Trophoblast cell (in vitro differentiated cells and primary cell): ENCODE data around the gene C9orf152.

Experiments
- DNase-seq, 2 donors: peaks; one replicate each; pipeline ENCODE4 v3.0.0-alpha.2; 2016
- H2AFZ ChIP-seq: 2 replicates; pipeline ENCODE4 v1.6.1; 2013; ENCODE audit warnings: low read length, moderate library complexity, mild to moderate bottlenecking; ENCODE audit not compliant: insufficient read depth, poor library complexity
- H2AK5ac ChIP-seq: 2 replicates; pipeline ENCODE4 v1.6.1; 2013; ENCODE audit warnings: mild to moderate bottlenecking, low read length
- H2BK120ac ChIP-seq: 2 replicates; pipeline ENCODE4 v1.6.1; 2013; ENCODE audit warnings: low read length, mild to moderate bottlenecking, moderate library complexity; ENCODE audit not compliant: insufficient read depth, poor library complexity
- H2BK12ac ChIP-seq: 2 replicates; pipeline ENCODE4 v1.6.1; 2013; ENCODE audit warnings: mild to moderate bottlenecking, low read length, moderate library complexity
- H2BK5ac ChIP-seq: 2 replicates; pipeline ENCODE4 v1.6.1; 2013; ENCODE audit warnings: low read length, low read depth, moderate library complexity, mild to moderate bottlenecking; ENCODE audit not compliant: poor library complexity
- H3K14ac ChIP-seq: 2 replicates; pipeline ENCODE4 v1.6.1; 2013; ENCODE audit warnings: mild to moderate bottlenecking, low read length
- H3K18ac ChIP-seq: 2 replicates; pipeline ENCODE4 v1.6.1; 2013; ENCODE audit warnings: mild to moderate bottlenecking, low read length
- H3K23ac ChIP-seq: 2 replicates; pipeline ENCODE4 v1.6.1; 2013; ENCODE audit warnings: low read length
- H3K27ac ChIP-seq: 2 replicates; pipeline ENCODE4 v1.5.1; 2013; ENCODE audit warnings: low read depth, mild to moderate bottlenecking, inconsistent platforms, low read length, moderate library complexity
- H3K27me3 ChIP-seq: 2 replicates; pipeline ENCODE4 v1.6.1; 2013; ENCODE audit warnings: inconsistent platforms, mild to moderate bottlenecking, low read length, moderate library complexity; ENCODE audit not compliant: insufficient read depth
- H3K36me3 ChIP-seq, 2 experiments: 1 replicate in 1 of 2; 2 replicates in 1 of 2; pipeline ENCODE4 v1.6.1; 2013; ENCODE audit warnings: low read length in 2 of 2, mild to moderate bottlenecking in 2 of 2, moderate library complexity in 1 of 2; ENCODE audit not compliant: insufficient read depth in 2 of 2, control insufficient read depth in 1 of 2
- H3K4ac ChIP-seq: 2 replicates; pipeline ENCODE4 v1.6.1; 2013; ENCODE audit warnings: low read depth, mild to moderate bottlenecking, low read length, moderate library complexity
- H3K4me1 ChIP-seq, 2 experiments: 1 replicate in 1 of 2; 2 replicates in 1 of 2; pipeline ENCODE4 v1.6.1; 2013; ENCODE audit warnings: low read length in 2 of 2, mild to moderate bottlenecking in 2 of 2, moderate library complexity in 1 of 2; ENCODE audit not compliant: insufficient read depth in 2 of 2, control insufficient read depth in 1 of 2
- H3K4me2 ChIP-seq: 2 replicates; pipeline ENCODE4 v1.6.1; 2013; ENCODE audit warnings: inconsistent platforms, mild to moderate bottlenecking, low read length, moderate library complexity
- H3K4me3 ChIP-seq: 2 replicates; pipeline ENCODE4 v1.5.1; 2013; ENCODE audit warnings: mild to moderate bottlenecking, low read depth, low read length, inconsistent platforms
- H3K79me1 ChIP-seq: one replicate; pipeline ENCODE4 v1.6.1; 2013; ENCODE audit warnings: low read length
- H3K79me2 ChIP-seq: 2 replicates; pipeline ENCODE4 v1.6.1; 2013; ENCODE audit warnings: low read length, mild to moderate bottlenecking; ENCODE audit not compliant: control insufficient read depth, insufficient read depth, poor library complexity
- H3K9ac ChIP-seq: 2 replicates; pipeline ENCODE4 v1.6.1; 2013; ENCODE audit warnings: mild to moderate bottlenecking, low read length
- H3K9me3 ChIP-seq: 2 replicates; pipeline ENCODE4 v1.6.1; 2013; ENCODE audit warnings: low read depth, mild to moderate bottlenecking, control low read depth, inconsistent platforms, low read length; ENCODE audit not compliant: insufficient read depth
- H4K12ac ChIP-seq: 2 replicates; pipeline ENCODE4 v1.6.1; 2013; ENCODE audit warnings: low read depth, mild to moderate bottlenecking, low read length, moderate library complexity
- H4K8ac ChIP-seq: 2 replicates; pipeline ENCODE4 v1.6.1; 2013; ENCODE audit warnings: low read depth, mild to moderate bottlenecking, low read length, moderate library complexity
- H4K91ac ChIP-seq: one replicate; pipeline ENCODE4 v1.6.1; 2013; ENCODE audit warnings: low read depth, mild to moderate bottlenecking, low read length, moderate library complexity
- WGBS: extraction: QIAGEN DNeasy Blood & Tissue Kit; methylation state at CpG from one replicate; pipeline ENCODE4 v1.1.7; 2013; ENCODE audit warnings: missing lambda C conversion rate; ENCODE audit not compliant: insufficient read length, insufficient coverage; ENCODE audit errors: extremely low coverage; 5-methylcytosine and 5-hydroxymethylcytosine counted together

Gene C9orf152

DNA sequence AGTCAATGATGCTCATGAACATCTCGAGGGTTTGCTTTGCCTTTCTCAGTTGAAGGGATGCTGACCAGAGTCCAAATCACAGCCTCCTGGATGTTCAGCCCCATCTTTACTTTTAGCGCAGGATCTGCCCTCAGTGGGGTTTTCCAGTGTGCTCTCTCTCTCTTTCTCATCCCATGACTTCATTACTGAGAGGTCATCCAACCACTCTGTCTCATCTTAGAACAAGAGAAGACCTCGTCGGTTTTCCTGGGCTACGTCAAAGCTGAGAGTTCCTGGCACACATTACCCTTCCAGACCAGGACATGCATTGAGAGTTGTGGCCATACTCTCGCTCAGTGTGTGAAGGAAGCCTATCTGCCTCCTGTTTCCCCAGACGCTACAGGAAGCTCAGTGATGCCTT, 47.3 kb downstream of the C9orf152 start:
- Histone ChIP-seq H2BK5ac (no peak overlapping the region), H3K18ac (no peak overlapping the region), H3K4me1 (peaks cover 0 to 2% of the 10 kb centered on the region in 2 experiments), H3K4me3 (no peak overlapping the region), H3K36me3 (peaks cover 5 to 15% of the 10 kb centered on the region in 2 experiments), H2BK120ac (no peak overlapping the region), H3K14ac (no peak overlapping the region), H3K4me2 (no peak overlapping the region), H3K4ac (no peak overlapping the region), H4K12ac (no peak overlapping the region), H3K79me2 (peaks cover 1% of the 10 kb centered on the region), H4K8ac (no peak overlapping the region), H3K23ac (no peak overlapping the region), H3K9ac (no peak overlapping the region), H3K27ac (no peak overlapping the region), H2BK12ac (no peak overlapping the region), H2AFZ (no peak overlapping the region), H4K91ac (no peak overlapping the region), H3K9me3 (no peaks in the 10 kb centered on the region), H3K79me1 (no peaks in the 10 kb centered on the region), H3K27me3 (no peaks in the 10 kb centered on the region), H2AK5ac (no peak overlapping the region)
- DNase-seq = no peak
- no CpG with 5 or more reads among the region's 7 CpGs for WGBS

DNA sequence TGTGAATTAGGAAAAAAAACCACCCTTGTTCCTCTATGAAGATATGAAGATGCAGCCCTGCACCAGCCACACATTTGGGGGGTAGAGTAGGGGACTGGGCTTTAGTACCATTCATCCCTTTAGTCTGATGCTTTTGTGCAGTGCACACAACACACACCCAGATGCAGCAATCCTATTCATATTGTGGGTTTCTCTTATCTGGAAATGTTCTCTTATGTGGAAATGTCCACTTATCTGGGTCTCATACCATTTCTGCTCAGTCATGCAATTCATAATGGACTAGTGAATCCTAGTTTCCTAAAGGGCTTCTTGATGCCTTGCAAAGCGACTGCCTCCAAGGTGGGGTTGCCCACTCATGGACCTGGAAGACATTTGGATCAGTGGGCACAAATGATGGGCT, 47.8 kb downstream of the C9orf152 start:
- H3K36me3 ChIP-seq = peaks cover 5 to 15% of the 10 kb centered on the region in 2 experiments
- H2BK120ac ChIP-seq = no peak overlapping the region
- peaks cover 1% of the 10 kb centered on the region for H3K79me2 ChIP-seq
- no peak overlapping the region for H2BK5ac ChIP-seq
- H3K4me3 ChIP-seq = no peak overlapping the region
- H2BK12ac ChIP-seq = no peak overlapping the region
- H3K4ac ChIP-seq = no peak overlapping the region
- H3K27me3 ChIP-seq = no peaks in the 10 kb centered on the region
- H3K4me2 ChIP-seq = no peak overlapping the region
- H4K12ac ChIP-seq = no peak overlapping the region
- H3K14ac ChIP-seq = no peak overlapping the region
- no peak overlapping the region for H2AK5ac ChIP-seq
- DNase-seq = no peak
- H2AFZ ChIP-seq = no peak overlapping the region
- H3K18ac ChIP-seq = no peak overlapping the region
- no peak overlapping the region for H3K23ac ChIP-seq
- no peak overlapping the region for H4K8ac ChIP-seq
- no peak overlapping the region for H4K91ac ChIP-seq
- H3K79me1 ChIP-seq = no peaks in the 10 kb centered on the region
- H3K9me3 ChIP-seq = no peaks in the 10 kb centered on the region
- H3K4me1 ChIP-seq = peaks cover 0 to 2% of the 10 kb centered on the region in 2 experiments
- no CpG with 5 or more reads among the region's 1 CpG for WGBS
- no peak overlapping the region for H3K27ac ChIP-seq
- no peak overlapping the region for H3K9ac ChIP-seq

DNA sequence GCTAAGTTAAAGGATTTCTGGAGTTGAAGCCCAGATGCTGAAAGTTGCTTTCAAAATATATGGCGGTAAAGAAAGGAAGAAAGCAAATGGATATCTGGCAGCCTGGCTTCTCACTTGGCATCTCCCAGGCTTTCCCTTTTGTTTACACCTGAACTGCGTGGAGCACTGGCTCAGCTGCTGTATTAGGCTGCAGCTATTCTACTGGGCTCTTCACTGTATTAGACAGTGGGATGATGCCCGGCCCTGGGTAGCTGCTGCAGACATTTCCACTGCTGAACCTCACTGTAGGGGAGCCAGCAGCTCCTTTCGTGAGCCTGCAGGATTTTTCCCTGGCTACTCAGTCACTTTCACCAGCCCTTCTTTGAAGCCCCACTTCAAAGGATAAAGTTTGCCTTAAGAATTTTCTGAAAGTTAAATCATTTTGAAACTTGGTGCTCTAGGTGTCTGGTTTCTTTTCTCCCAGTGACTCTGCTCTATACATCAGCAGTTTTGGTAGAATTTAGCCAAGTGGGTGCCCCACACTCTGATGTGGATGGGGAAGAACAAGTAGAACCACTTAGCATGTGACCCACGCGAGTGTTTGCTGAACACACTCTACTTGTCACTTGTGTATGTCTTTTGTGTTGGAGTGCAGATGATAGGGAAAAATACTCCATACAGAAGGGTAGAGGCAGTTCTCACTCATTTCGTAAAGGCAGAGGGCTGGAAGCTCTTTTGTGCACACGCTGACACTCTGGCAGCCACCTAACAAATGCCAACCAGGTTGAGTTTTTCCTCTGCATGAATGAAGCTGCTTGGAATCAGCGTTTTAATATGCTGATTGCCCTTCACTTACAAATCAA, 49.9 kb downstream of the C9orf152 start:
- no peak for DNase-seq
- no peak overlapping the region for H3K9ac ChIP-seq
- H3K4ac ChIP-seq = no peak overlapping the region
- H3K18ac ChIP-seq = no peak overlapping the region
- H3K14ac ChIP-seq = no peak overlapping the region
- no peak overlapping the region for H3K4me2 ChIP-seq
- WGBS = no CpG with 5 or more reads among the region's 9 CpGs
- no peak overlapping the region for H2BK120ac ChIP-seq
- no peaks in the 10 kb centered on the region for H3K27me3 ChIP-seq
- H2AK5ac ChIP-seq = no peak overlapping the region
- no peak overlapping the region for H4K12ac ChIP-seq
- peaks cover 1% of the 10 kb centered on the region for H3K79me2 ChIP-seq
- no peak overlapping the region for H3K23ac ChIP-seq
- no peaks in the 10 kb centered on the region for H3K79me1 ChIP-seq
- H3K4me1 ChIP-seq = peaks cover 0 to 2% of the 10 kb centered on the region in 2 experiments
- H3K4me3 ChIP-seq = no peak overlapping the region
- no peaks in the 10 kb centered on the region for H3K9me3 ChIP-seq
- no peak overlapping the region for H2BK5ac ChIP-seq
- no peak overlapping the region for H2BK12ac ChIP-seq
- H3K36me3 ChIP-seq = peaks cover 5 to 15% of the 10 kb centered on the region in 2 experiments
- H2AFZ ChIP-seq = no peak overlapping the region
- H4K91ac ChIP-seq = no peak overlapping the region
- H3K27ac ChIP-seq = no peak overlapping the region
- H4K8ac ChIP-seq = no peak overlapping the region

DNA sequence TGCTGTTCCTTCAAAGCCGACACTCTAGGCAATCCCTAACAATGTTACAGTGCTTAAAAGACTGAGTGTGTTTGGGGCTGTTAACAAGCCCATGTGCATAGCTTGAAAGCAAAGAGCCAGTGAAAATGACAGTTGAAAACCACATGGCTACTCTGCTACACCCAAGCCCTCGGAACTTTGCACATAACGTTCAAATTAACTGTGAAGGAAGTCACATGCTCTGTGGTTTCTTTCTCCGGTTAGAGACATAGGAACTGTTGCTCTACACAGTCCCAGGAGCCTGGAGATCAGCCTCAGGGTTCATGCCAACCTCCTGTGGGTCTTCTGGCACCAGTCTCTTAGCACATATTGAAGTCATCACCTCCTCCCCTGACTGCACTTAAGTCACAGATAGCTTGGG, 51.1 kb downstream of the C9orf152 start:
- Histone ChIP-seq H2BK5ac (no peak overlapping the region), H3K4me2 (no peak overlapping the region)
- WGBS = no CpG with 5 or more reads among the region's 4 CpGs

More for the DNA sequence above, 51.1 kb downstream of the C9orf152 start:
- H3K14ac ChIP-seq = no peak overlapping the region
- peaks cover 5 to 15% of the 10 kb centered on the region in 2 experiments for H3K36me3 ChIP-seq
- H2BK120ac ChIP-seq = no peak overlapping the region
- peaks cover 0 to 2% of the 10 kb centered on the region in 2 experiments for H3K4me1 ChIP-seq
- H2AFZ ChIP-seq = no peak overlapping the region
- H4K12ac ChIP-seq = no peak overlapping the region
- no peaks in the 10 kb centered on the region for H3K79me1 ChIP-seq
- H3K9ac ChIP-seq = no peak overlapping the region
- H3K79me2 ChIP-seq = peaks cover 1% of the 10 kb centered on the region
- H2BK12ac ChIP-seq = no peak overlapping the region
- no peak overlapping the region for H3K4me3 ChIP-seq
- no peaks in the 10 kb centered on the region for H3K9me3 ChIP-seq
- H4K91ac ChIP-seq = no peak overlapping the region
- no peak overlapping the region for H3K18ac ChIP-seq
- H3K4ac ChIP-seq = no peak overlapping the region
- DNase-seq = no peak
- no peak overlapping the region for H2AK5ac ChIP-seq
- no peak overlapping the region for H3K27ac ChIP-seq
- H3K23ac ChIP-seq = no peak overlapping the region
- H3K27me3 ChIP-seq = no peaks in the 10 kb centered on the region
- no peak overlapping the region for H4K8ac ChIP-seq
